ENCODE results near the gene EFCC1. TPM values are rescaled to one million over a fixed set of nuclear protein-coding genes. Genes with fewer than 3 reads are reported as not detected.
"Not testable (repeated sequence)": the region's sequence is repeated elsewhere in the genome, so short reads cannot be mapped to it uniquely, and the experiment has no call there.

The EFCC1 gene
- total RNA-seq, 1 experiment from 2014 or later, result not detected

- Histone ChIP-seq H3K9me2 (replicated peaks; ENCODE audit: insufficient read depth, low read length) (no peaks in the 10 kb centered on the region), H3K4me2 (ENCODE audit: low read depth, low read length, poor library complexity, severe bottlenecking) (no peak overlapping the region), H3K27ac (ENCODE audit: low read length) (no peak overlapping the region)
Measured at GRCh38 chr3:129087138-129087702, 86.1 kb downstream of the EFCC1 start.

GRCh38 chr3:129087904-129088303, 86.8 kb downstream of the EFCC1 start:
- not testable (repeated sequence) for H4K20me1 ChIP-seq (ENCODE audit: insufficient read depth, low read depth, low read length); H3K9me3 ChIP-seq (ENCODE audit: low read length); H2AFZ ChIP-seq (ENCODE audit: low read length); H3K36me3 ChIP-seq (ENCODE audit: insufficient read depth, low read length); H3K79me2 ChIP-seq (ENCODE audit: low read length); H3K4me1 ChIP-seq (ENCODE audit: low read length); H3K4me3 ChIP-seq (ENCODE audit: low read length); H3K27me3 ChIP-seq (ENCODE audit: low read length); H3K9me2 ChIP-seq (replicated peaks; ENCODE audit: insufficient read depth, low read length); H3K9ac ChIP-seq (ENCODE audit: low read length); H3K4me2 ChIP-seq (ENCODE audit: low read depth, low read length, poor library complexity, severe bottlenecking); H3K27ac ChIP-seq (ENCODE audit: low read length); DNase-seq

More at GRCh38 chr3:129087138-129087702, 86.1 kb downstream of the EFCC1 start:
- no peak for DNase-seq
- no peak overlapping the region for H3K4me3 ChIP-seq (ENCODE audit: low read length)
- H3K9me3 ChIP-seq (ENCODE audit: low read length), result no peaks in the 10 kb centered on the region
- H3K36me3 ChIP-seq (ENCODE audit: insufficient read depth, low read length), result no peaks in the 10 kb centered on the region
- H2AFZ ChIP-seq (ENCODE audit: low read length), result no peak overlapping the region
- H3K9ac ChIP-seq (ENCODE audit: low read length), result no peak overlapping the region
- H3K4me1 ChIP-seq (ENCODE audit: low read length), result no peaks in the 10 kb centered on the region
- H4K20me1 ChIP-seq (ENCODE audit: insufficient read depth, low read depth, low read length), result no peaks in the 10 kb centered on the region
- no peaks in the 10 kb centered on the region for H3K79me2 ChIP-seq (ENCODE audit: low read length)
- H3K27me3 ChIP-seq (ENCODE audit: low read length), result no peaks in the 10 kb centered on the region

GRCh38 chr3:129088312-129088711, 87.2 kb downstream of the EFCC1 start:
- H3K4me2 ChIP-seq (ENCODE audit: low read depth, low read length, poor library complexity, severe bottlenecking); H3K79me2 ChIP-seq (ENCODE audit: low read length); H3K27me3 ChIP-seq (ENCODE audit: low read length); H3K9me2 ChIP-seq (replicated peaks; ENCODE audit: insufficient read depth, low read length); H2AFZ ChIP-seq (ENCODE audit: low read length); DNase-seq; H3K36me3 ChIP-seq (ENCODE audit: insufficient read depth, low read length); H3K9ac ChIP-seq (ENCODE audit: low read length); H4K20me1 ChIP-seq (ENCODE audit: insufficient read depth, low read depth, low read length); H3K4me1 ChIP-seq (ENCODE audit: low read length); H3K4me3 ChIP-seq (ENCODE audit: low read length); H3K9me3 ChIP-seq (ENCODE audit: low read length); H3K27ac ChIP-seq (ENCODE audit: low read length): not testable (repeated sequence)

Other genes starting within 250 kb of the EFCC1 start
- gene ACAD9, start 121.7 kb upstream of the EFCC1 start, total RNA-seq (2014; rRNA removed; shearing (Covaris generic); ENCODE audit: low replicate concordance), result 27.5 and 33.8 TPM in 2 replicates
- gene CFAP92, start 7.2 kb upstream of the EFCC1 start, total RNA-seq (2014; rRNA removed; shearing (Covaris generic); ENCODE audit: low replicate concordance), result not detected in 2 replicates
- gene GP9, start 59.5 kb downstream of the EFCC1 start, total RNA-seq (2014; rRNA removed; shearing (Covaris generic); ENCODE audit: low replicate concordance), result not detected in 2 replicates
- 0.72 TPM in 1 of 2 replicates, not detected in the other for gene RAB43, start 120.5 kb downstream of the EFCC1 start, total RNA-seq (2014; rRNA removed; shearing (Covaris generic); ENCODE audit: low replicate concordance)
- gene ISY1, start 159.8 kb downstream of the EFCC1 start, total RNA-seq (2014; rRNA removed; shearing (Covaris generic); ENCODE audit: low replicate concordance), result 23.1 and 29.9 TPM in 2 replicates
- 276 and 277 TPM in 2 replicates for gene CNBP, start 182.6 kb downstream of the EFCC1 start, total RNA-seq (2014; rRNA removed; shearing (Covaris generic); ENCODE audit: low replicate concordance)
- gene COPG1, start 248.3 kb downstream of the EFCC1 start, total RNA-seq (2014; rRNA removed; shearing (Covaris generic); ENCODE audit: low replicate concordance), result 88.1 and 108 TPM in 2 replicates